ENCODE data around the gene FNTB. TPM values are rescaled to one million over a fixed set of nuclear protein-coding genes. Genes with fewer than 3 reads are reported as not detected.

Gene FNTB
- total and polyA plus RNA-seq, 2 of the 8 experiments (the other 6 are each of a cell fraction or from before 2014, with no cell fraction given), result 16.0 to 20.7 TPM

GRCh38 chr14:65080960-65081747 is 94.5 kb downstream of the FNTB start:
- H4K20me1 ChIP-seq (replicated peaks in 1 of 2; ENCODE audit: control insufficient read depth in 1 of 2, insufficient read depth in 2 of 2, low read length in 2 of 2), result peaks cover 6 to 12% of the 10 kb centered on the region in 2 experiments
- ChIA-PET CTCF (ENCODE audit: partially characterized antibody) (interaction anchor here (0.6 to 1.4 kb wide), 2 partner anchors 18 to 56 kb away, joined by 3 read pairs; no protein-coding TSS in a partner anchor), POLR2A (ENCODE audit: partially characterized antibody) (no interaction called here)
- no peak overlapping the region for H4K5ac ChIP-seq (ENCODE audit: insufficient read length, low read depth, low read length)
- FAIRE-seq, result no peak
- H2BK120ac ChIP-seq (replicated peaks; ENCODE audit: low read depth, low read length), result no peak overlapping the region
- 86% methylated on average over 2 of the region's 2 CpGs; no CpG with 5 or more reads in 1 of the 2 experiments for WGBS, 2 experiments (ENCODE audit: extremely low coverage in 1 of 2, insufficient coverage in 1 of 2, insufficient read length in 1 of 2, insufficient replicate concordance in 2 of 2, low coverage in 1 of 2, low lambda C conversion rate in 2 of 2, missing lambda C conversion rate in 1 of 2)
- H3K27me3 ChIP-seq (replicated peaks in 1 of 4; ENCODE audit: control insufficient read depth in 3 of 4, extremely low read depth in 1 of 4, insufficient read depth in 3 of 4, low read length in 3 of 4), result no peaks in the 10 kb centered on the region
- H2BK15ac ChIP-seq (ENCODE audit: low read length), result no peak overlapping the region
- H3K9ac ChIP-seq (replicated peaks in 1 of 4; ENCODE audit: extremely low read depth in 1 of 4, low read depth in 3 of 4, low read length in 3 of 4), result no peak overlapping the region
- H3K23ac ChIP-seq (ENCODE audit: insufficient read length), result no peak overlapping the region
- no peak overlapping the region for H3K4ac ChIP-seq (replicated peaks; ENCODE audit: insufficient read length, low read depth, low read length)
- H2BK20ac ChIP-seq (ENCODE audit: low read length), result no peak overlapping the region
- H3K4me2 ChIP-seq (ENCODE audit: insufficient read depth in 1 of 2, low read depth in 2 of 2, low read length in 2 of 2), result no peak overlapping the region
- H4K8ac ChIP-seq (ENCODE audit: extremely low read depth, insufficient read depth, low read length), result no peak overlapping the region
- no peaks in the 10 kb centered on the region for H3K23me2 ChIP-seq (ENCODE audit: low read depth, low read length)
- no peak overlapping the region for H3K14ac ChIP-seq (ENCODE audit: insufficient read length)
- H2AK5ac ChIP-seq (ENCODE audit: low read depth, low read length), result no peak overlapping the region
- no peaks in the 10 kb centered on the region; a peak in 2 of 7 replicates for H3K4me1 ChIP-seq (replicated peaks in 1 of 4; ENCODE audit: control insufficient read depth in 3 of 4, insufficient read depth in 4 of 4, low read length in 3 of 4)
- no peak overlapping the region for H4K91ac ChIP-seq (replicated peaks; ENCODE audit: insufficient read length, low read length)
- DNase-seq (ENCODE audit: low read depth in 1 of 2, low spot score in 2 of 2), result no peak
- H3K56ac ChIP-seq (replicated peaks; ENCODE audit: insufficient read length, low read depth, low read length), result no peak overlapping the region
- peaks cover 7% of the 10 kb centered on the region in 2 experiments for H3K9me3 ChIP-seq (ENCODE audit: insufficient read depth in 2 of 2, low read depth in 1 of 2, low read length in 1 of 2)
- H3K79me2 ChIP-seq (ENCODE audit: control insufficient read depth in 1 of 2, insufficient read depth in 2 of 2, low read length in 2 of 2), result peaks cover 0 to 13% of the 10 kb centered on the region in 2 experiments; a peak in 2 of 4 replicates
- no peak overlapping the region for H3K27ac ChIP-seq (ENCODE audit: low read depth, low read length)
- H2AFZ ChIP-seq (ENCODE audit: low read length), result no peak overlapping the region
- H3K4me3 ChIP-seq (ENCODE audit: extremely low read depth in 1 of 4, insufficient read depth in 2 of 4, low read depth in 3 of 4, low read length in 4 of 4), result no peak overlapping the region
- no peak overlapping the region for H3K18ac ChIP-seq (ENCODE audit: extremely low read depth, low read length)
- H3K36me3 ChIP-seq (ENCODE audit: control insufficient read depth in 2 of 4, insufficient read depth in 4 of 4, low read length in 3 of 4), result peaks cover 10 to 47% (median 29%) of the 10 kb centered on the region in 4 experiments; a peak in 7 of 8 replicates
- H2BK12ac ChIP-seq (ENCODE audit: low read depth, low read length), result no peak overlapping the region
- no peak overlapping the region for H2BK5ac ChIP-seq (ENCODE audit: low read depth, low read length)
- H3K79me1 ChIP-seq (ENCODE audit: low read depth, low read length), result no peaks in the 10 kb centered on the region
- no peak for TF ChIP-seq EGR1 (IDR thresholded peaks at IDR 0.05; ENCODE audit: borderline replicate concordance, low read depth, low read length)
- TF ChIP-seq CBX5 (IDR thresholded peaks at IDR 0.05; ENCODE audit: low read depth, low read length), result no peak
- TF ChIP-seq POLR2A (IDR thresholded peaks at IDR 0.05; ENCODE audit: control extremely low read depth in 1 of 2, low read depth in 2 of 2, low read length in 2 of 2), result no peak
- no peak for TF ChIP-seq SUZ12 (IDR thresholded peaks at IDR 0.05; ENCODE audit: low read length)
- TF ChIP-seq SP2 (IDR thresholded peaks at IDR 0.05; ENCODE audit: low read length), result no peak
- TF ChIP-seq KDM1A (IDR thresholded peaks at IDR 0.05; ENCODE audit: borderline replicate concordance, low read length), result no peak
- TF ChIP-seq ATF3 (IDR thresholded peaks at IDR 0.05; ENCODE audit: insufficient read depth, low read depth, low read length), result no peak
- no peak for TF ChIP-seq SP4 (IDR thresholded peaks at IDR 0.05; ENCODE audit: low read length)
- no peak for TF ChIP-seq TAF7 (optimal IDR thresholded peaks at IDR 0.05; ENCODE audit: borderline replicate concordance, low read depth, low read length)
- no peak for TF ChIP-seq TBP (IDR thresholded peaks at IDR 0.05; ENCODE audit: low read depth, low read length)
- no peak for TF ChIP-seq FOSL1 (IDR thresholded peaks at IDR 0.05; ENCODE audit: insufficient read depth, low read depth, low read length)
- TF ChIP-seq BCL11A (IDR thresholded peaks at IDR 0.05; ENCODE audit: low read depth in 2 of 2, low read length in 2 of 2), result no peak
- no peak for TF ChIP-seq JUN (IDR thresholded peaks at IDR 0.05; ENCODE audit: low read depth, low read length)
